Upper lobe of left lung (tissue), 6 donors: ENCODE data around the gene HTR1E. TPM values are rescaled to one million over a fixed set of nuclear protein-coding genes. Genes with fewer than 3 reads are reported as not detected.

Source experiments
- ATAC-seq, 2 donors: fragments of 200-7000 bp; cut with Tn5 transposase; one replicate each; pipeline ENCODE4 v1.9.1; 2022; ENCODE audit warnings: mild to moderate bottlenecking in 2 of 2, moderate library complexity in 2 of 2; ENCODE audit not compliant: low FRiP score in 2 of 2
- DNase-seq, 2 donors: peaks; one replicate each; pipeline ENCODE4 v3.0.0-alpha.2; 2019 to 2020
- H3K27ac ChIP-seq, 4 donors: fragments of 200-600 bp; sonication (generic); one replicate each; pipeline ENCODE4 v1.5.1; 2016 to 2019
- H3K27me3 ChIP-seq, 4 donors: fragments of 200-600 bp; sonication (generic); one replicate each; pipeline ENCODE4 v1.5.1; 2017 to 2019
- H3K36me3 ChIP-seq, 4 donors: fragments of 200-600 bp; sonication (generic); one replicate each; pipeline ENCODE4 v1.5.1; 2016 to 2019
- H3K4me1 ChIP-seq, 4 donors: fragments of 200-600 bp; sonication (generic); one replicate each; pipeline ENCODE4 v1.5.1; 2018 to 2019
- H3K4me3 ChIP-seq, 4 donors: fragments of 200-600 bp; sonication (generic); one replicate each; pipeline ENCODE4 v1.5.1; 2017 to 2019; ENCODE audit warnings: mild to moderate bottlenecking in 2 of 4, moderate library complexity in 1 of 4
- H3K9me3 ChIP-seq, 4 donors: fragments of 200-600 bp; sonication (generic); one replicate each; pipeline ENCODE4 v1.5.1; 2018 to 2019
- EP300 ChIP-seq, 4 donors: sonication (generic); formaldehyde crosslinking; IDR thresholded peaks; one replicate each; pipeline ENCODE4 v1.5.1; 2017; ENCODE audit warnings: antibody characterized with exemption in 4 of 4, control low read depth in 2 of 4
- POLR2A ChIP-seq, 4 donors: fragments of 450-650 bp; IDR thresholded peaks; one replicate each; pipeline ENCODE4 v1.5.1; 2016 to 2017; ENCODE audit warnings: antibody characterized with exemption in 4 of 4, mild to moderate bottlenecking in 2 of 4
- POLR2AphosphoS5 ChIP-seq, 2 donors: sonication (generic); formaldehyde crosslinking; IDR thresholded peaks; one replicate each; pipeline ENCODE4 v1.5.1; 2017; ENCODE audit warnings: antibody characterized with exemption in 2 of 2
- WGBS, 2 donors: methylation state at CpG; one replicate each; pipeline ENCODE4 v1.1.5; 2017 to 2018; 5-methylcytosine and 5-hydroxymethylcytosine counted together
- total RNA-seq, 6 donors: library from RNA; depleted of rRNA in 4 of 6; stranded (reverse); fragments of >200 nt in 4 of 6; gene quantifications; one replicate each; pipeline versions ENCODE4 v1.1.0 to v1.2.1, GENCODE V29; 2016 to 2021
- TF ChIP-seq, protein P1 (sequence below), 6 experiments: fragments of 450-650 bp in 4 of 6; fragments of 200-600 bp in 2 of 6; sonication (generic) in 2 of 6; IDR thresholded peaks; one replicate each; pipeline ENCODE4 v1.5.1; 2016 to 2019; ENCODE audit warnings: antibody characterized with exemption in 6 of 6
- donor health status: DM: no; HTN: no; CAD: no; lungs with moderate emphysema.
- donor health status: DM: no; HTN: yes; CAD: no; lungs with severe emphysema.

HTR1E gene
- total RNA-seq, 6 donors from 2014 or later = not detected

DNA sequence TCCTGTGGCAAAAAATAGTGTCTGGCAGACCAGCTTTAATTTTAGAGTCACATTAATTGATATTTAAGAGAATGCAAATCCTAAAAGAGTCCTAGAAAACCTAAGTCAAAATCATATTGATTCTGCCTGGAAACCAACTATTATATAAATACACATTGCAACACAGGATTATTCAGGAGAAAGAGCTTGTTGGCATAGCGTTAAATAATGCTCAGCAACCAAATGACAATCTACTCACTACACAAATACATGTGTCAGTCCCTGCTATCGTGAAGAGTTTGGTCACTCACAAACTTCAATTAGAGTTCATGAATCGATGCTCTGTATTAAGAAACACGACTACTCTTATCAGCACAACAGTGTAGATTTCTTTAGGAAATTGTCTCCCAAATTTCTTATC, 103.4 kb downstream of the HTR1E start:
- peaks cover 0 to 4% (median 0%) of the 10 kb centered on the region in 4 donors for H3K9me3 ChIP-seq
- 86 to 87% methylated on average over 4 of the region's 4 CpGs for WGBS, 2 donors
- no peak for DNase-seq
- no peak overlapping the region for H3K4me3 ChIP-seq
- TF ChIP-seq EP300 (IDR thresholded peaks at IDR 0.05) (no peak), POLR2A (IDR thresholded peaks at IDR 0.05) (no peak), POLR2AphosphoS5 (IDR thresholded peaks at IDR 0.05) (no peak)
- TF ChIP-seq, protein P1, sequence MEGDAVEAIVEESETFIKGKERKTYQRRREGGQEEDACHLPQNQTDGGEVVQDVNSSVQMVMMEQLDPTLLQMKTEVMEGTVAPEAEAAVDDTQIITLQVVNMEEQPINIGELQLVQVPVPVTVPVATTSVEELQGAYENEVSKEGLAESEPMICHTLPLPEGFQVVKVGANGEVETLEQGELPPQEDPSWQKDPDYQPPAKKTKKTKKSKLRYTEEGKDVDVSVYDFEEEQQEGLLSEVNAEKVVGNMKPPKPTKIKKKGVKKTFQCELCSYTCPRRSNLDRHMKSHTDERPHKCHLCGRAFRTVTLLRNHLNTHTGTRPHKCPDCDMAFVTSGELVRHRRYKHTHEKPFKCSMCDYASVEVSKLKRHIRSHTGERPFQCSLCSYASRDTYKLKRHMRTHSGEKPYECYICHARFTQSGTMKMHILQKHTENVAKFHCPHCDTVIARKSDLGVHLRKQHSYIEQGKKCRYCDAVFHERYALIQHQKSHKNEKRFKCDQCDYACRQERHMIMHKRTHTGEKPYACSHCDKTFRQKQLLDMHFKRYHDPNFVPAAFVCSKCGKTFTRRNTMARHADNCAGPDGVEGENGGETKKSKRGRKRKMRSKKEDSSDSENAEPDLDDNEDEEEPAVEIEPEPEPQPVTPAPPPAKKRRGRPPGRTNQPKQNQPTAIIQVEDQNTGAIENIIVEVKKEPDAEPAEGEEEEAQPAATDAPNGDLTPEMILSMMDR (IDR thresholded peaks at IDR 0.05) = no peak
- no peaks in the 10 kb centered on the region for H3K4me1 ChIP-seq
- no peak for ATAC-seq
- H3K27me3 ChIP-seq = no peaks in the 10 kb centered on the region
- H3K36me3 ChIP-seq = no peaks in the 10 kb centered on the region
- no peak overlapping the region for H3K27ac ChIP-seq

DNA sequence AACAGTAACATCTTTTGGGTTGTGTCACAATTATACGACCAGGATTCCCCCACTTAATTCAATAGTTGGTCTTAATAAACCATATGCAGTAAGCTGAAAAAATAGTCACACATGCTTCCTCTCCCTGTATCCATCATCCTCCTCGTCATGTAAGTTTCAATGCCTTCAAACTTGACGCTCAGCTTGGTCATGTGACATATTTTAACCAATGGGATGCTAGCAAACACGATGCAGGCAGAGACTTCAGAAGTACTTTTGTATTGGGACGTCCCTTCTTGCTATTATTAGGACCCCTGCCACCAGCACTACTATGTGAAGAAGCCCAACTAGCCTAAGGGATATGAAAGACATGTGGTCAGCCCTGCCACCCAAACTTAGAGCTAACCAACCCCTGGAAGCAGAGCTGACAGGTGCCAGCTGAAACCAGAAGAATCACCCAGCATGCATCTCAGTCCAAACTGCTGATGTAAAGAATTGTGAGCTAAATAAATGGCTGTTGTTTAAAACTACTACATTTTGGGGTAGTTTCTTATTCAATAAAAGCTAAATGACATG, 108.3 kb downstream of the HTR1E start:
- H3K4me1 ChIP-seq = no peaks in the 10 kb centered on the region
- no peak overlapping the region for H3K27ac ChIP-seq
- ATAC-seq = no peak
- no peak overlapping the region for H3K4me3 ChIP-seq
- TF ChIP-seq EP300 (IDR thresholded peaks at IDR 0.05) (no peak), POLR2AphosphoS5 (IDR thresholded peaks at IDR 0.05) (no peak), POLR2A (IDR thresholded peaks at IDR 0.05) (no peak)
- TF ChIP-seq, protein P1 (IDR thresholded peaks at IDR 0.05) = no peak
- WGBS, 2 donors = 45 to 70% methylated on average over 5 of the region's 5 CpGs
- H3K9me3 ChIP-seq = peaks cover 0 to 4% (median 0%) of the 10 kb centered on the region in 4 donors
- DNase-seq = no peak
- no peaks in the 10 kb centered on the region for H3K27me3 ChIP-seq
- H3K36me3 ChIP-seq = no peaks in the 10 kb centered on the region

DNA sequence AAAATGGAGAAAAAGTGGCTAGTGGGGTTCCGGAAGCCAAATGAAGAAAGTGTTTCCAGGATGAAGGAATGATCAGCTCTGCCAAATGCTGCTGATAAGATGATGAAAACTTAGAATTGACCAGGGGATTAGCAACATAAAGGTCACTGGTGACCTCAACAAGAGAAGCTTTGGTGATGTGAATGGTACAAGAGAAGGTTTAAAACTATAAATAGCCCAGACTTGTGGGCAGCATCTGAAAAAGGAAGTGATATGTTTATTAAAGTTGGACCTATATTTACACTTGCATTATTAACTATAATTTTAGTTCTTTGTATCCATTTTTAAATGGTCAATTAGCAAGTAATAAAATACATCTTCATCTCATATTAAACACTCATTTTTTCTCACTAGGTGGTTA, 112.5 kb downstream of the HTR1E start:
- Histone ChIP-seq H3K4me1 (no peaks in the 10 kb centered on the region), H3K27me3 (no peaks in the 10 kb centered on the region), H3K4me3 (no peak overlapping the region), H3K9me3 (no peaks in the 10 kb centered on the region), H3K27ac (no peak overlapping the region), H3K36me3 (no peaks in the 10 kb centered on the region)
- DNase-seq (no peak), ATAC-seq (no peak)
- TF ChIP-seq POLR2A (IDR thresholded peaks at IDR 0.05) (no peak), EP300 (IDR thresholded peaks at IDR 0.05) (no peak), POLR2AphosphoS5 (IDR thresholded peaks at IDR 0.05) (no peak)
- TF ChIP-seq, protein P1 (IDR thresholded peaks at IDR 0.05) = no peak
- WGBS, 2 donors = 86 to 94% methylated on average over 1 of the region's 1 CpG

DNA sequence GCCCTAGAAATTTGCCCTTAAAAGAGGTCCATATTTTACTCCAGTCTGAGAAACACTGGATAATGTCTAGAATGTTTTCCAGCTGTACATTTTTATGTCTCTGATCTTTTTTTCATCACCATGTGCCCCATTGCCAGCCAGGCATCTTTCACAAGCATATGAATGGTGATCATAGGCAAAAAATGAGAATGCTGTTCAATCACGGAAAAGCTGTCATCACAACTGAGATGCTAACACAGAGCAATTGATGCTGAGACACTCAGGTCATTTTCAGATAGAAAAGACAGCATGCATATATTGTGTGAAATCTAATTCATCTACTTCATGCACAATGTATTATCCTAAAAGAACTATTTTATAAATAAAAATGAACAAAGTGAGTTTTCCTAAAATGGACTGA, 116.0 kb downstream of the HTR1E start:
- Histone ChIP-seq H3K4me1 (no peaks in the 10 kb centered on the region), H3K27me3 (no peaks in the 10 kb centered on the region), H3K36me3 (no peaks in the 10 kb centered on the region), H3K4me3 (no peak overlapping the region), H3K27ac (no peak overlapping the region), H3K9me3 (no peaks in the 10 kb centered on the region)
- no peak for TF ChIP-seq EP300 (IDR thresholded peaks at IDR 0.05)
- TF ChIP-seq, protein P1 (IDR thresholded peaks at IDR 0.05) = no peak
- TF ChIP-seq POLR2A (IDR thresholded peaks at IDR 0.05) = no peak
- TF ChIP-seq POLR2AphosphoS5 (IDR thresholded peaks at IDR 0.05) = no peak
- ATAC-seq = no peak
- WGBS, 2 donors = 88 to 93% methylated on average over 1 of the region's 1 CpG
- no peak for DNase-seq

DNA sequence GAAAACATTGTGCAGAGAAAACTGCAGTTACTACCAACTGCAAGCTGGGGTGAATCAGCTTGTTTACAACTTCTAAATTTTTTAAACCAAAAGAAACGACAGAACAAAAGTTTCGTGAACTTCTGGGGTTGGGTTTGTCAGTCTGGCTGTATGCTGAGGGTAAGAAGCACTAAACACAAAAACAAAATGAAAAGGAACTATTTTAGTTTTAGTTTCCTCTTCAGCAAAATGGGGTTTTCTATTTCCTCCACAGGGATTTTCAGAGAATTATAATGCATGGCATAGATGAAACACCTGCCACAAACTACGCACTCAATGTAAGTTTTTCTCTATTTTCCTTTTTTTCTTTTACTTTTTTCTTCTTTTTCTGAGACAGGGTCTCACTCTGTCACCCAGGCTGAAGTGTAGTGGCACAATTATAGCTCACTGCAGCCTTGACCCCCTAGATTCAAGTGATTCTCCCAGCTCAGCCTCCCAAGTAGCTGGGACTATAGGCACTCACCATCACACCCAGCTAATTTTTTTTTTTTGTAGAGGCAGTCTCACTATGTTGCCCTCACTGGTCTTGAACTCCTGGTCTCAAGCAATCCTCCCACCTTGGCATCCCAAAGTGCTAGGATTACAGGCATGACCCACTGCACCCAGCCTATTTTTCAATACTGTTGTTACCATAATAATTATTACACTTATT, 117.0 kb downstream of the HTR1E start:
- no peak for TF ChIP-seq POLR2AphosphoS5 (IDR thresholded peaks at IDR 0.05)
- no peak for TF ChIP-seq EP300 (IDR thresholded peaks at IDR 0.05)
- TF ChIP-seq, protein P1 (IDR thresholded peaks at IDR 0.05) = no peak
- no peak for TF ChIP-seq POLR2A (IDR thresholded peaks at IDR 0.05)
- Histone ChIP-seq H3K27ac (no peak overlapping the region), H3K4me1 (no peaks in the 10 kb centered on the region), H3K4me3 (no peak overlapping the region), H3K27me3 (no peaks in the 10 kb centered on the region), H3K9me3 (no peaks in the 10 kb centered on the region), H3K36me3 (no peaks in the 10 kb centered on the region)
- DNase-seq = no peak
- ATAC-seq = no peak
- 75 to 96% methylated on average over 3 of the region's 3 CpGs for WGBS, 2 donors
